D721Med (cell line): Measurements from ENCODE around the gene TFIP11.
"Not testable (repeated sequence)": the region's sequence is repeated elsewhere in the genome, so short reads cannot be mapped to it uniquely, and the experiment has no call there.

Experiments used
- DNase-seq: peaks from one replicate; pipeline ENCODE4 v3.0.0; 2011; ENCODE audit warnings: low spot score; ENCODE audit not compliant: insufficient read length
- FAIRE-seq: peaks from 2 replicates; lab custom pipeline; 2011; peaks lifted over from hg19 to GRCh38; lab: Jason Lieb, UNC
- CTCF ChIP-seq: IDR thresholded peaks from 2 replicates; pipeline ENCODE4 v1.5.1; 2012; ENCODE audit warnings: mild to moderate bottlenecking, control low read depth; ENCODE audit not compliant: insufficient read depth; ENCODE audit errors: missing control alignments

Gene TFIP11

GRCh38 chr22:26534874-26535602 is 22.8 kb upstream of the TFIP11 start:
- no peak for TF ChIP-seq CTCF
- FAIRE-seq (no peak), DNase-seq (no peak)

GRCh38 chr22:26534171-26534855 is 22.0 kb upstream of the TFIP11 start:
- TF ChIP-seq CTCF = no peak
- FAIRE-seq = no peak

GRCh38 chr22:26529345-26529744 is 17.1 kb upstream of the TFIP11 start:
- no peak for DNase-seq
- no peak for FAIRE-seq
- TF ChIP-seq CTCF = no peak

More at GRCh38 chr22:26534171-26534855, 22.0 kb upstream of the TFIP11 start:
- no peak for DNase-seq

GRCh38 chr22:26528518-26528917 is 16.2 kb upstream of the TFIP11 start:
- not testable (repeated sequence) for DNase-seq, FAIRE-seq

- no peak for TF ChIP-seq CTCF
- FAIRE-seq = no peak
- DNase-seq = no peak
Measured at GRCh38 chr22:26527574-26528465, 15.5 kb upstream of the TFIP11 start.

GRCh38 chr22:26527167-26527566 is 14.9 kb upstream of the TFIP11 start:
- FAIRE-seq (no peak), DNase-seq (no peak)
- no peak for TF ChIP-seq CTCF

GRCh38 chr22:26525946-26526564 is 13.8 kb upstream of the TFIP11 start:
- TF ChIP-seq CTCF = no peak
- FAIRE-seq (no peak), DNase-seq (no peak)
